GM19455 (cell line): ENCODE measurements around the gene RPRML.

ENCODE experiments used
- ATAC-seq: cut with Tn5 transposase; IDR thresholded peaks from one replicate; pipeline ENCODE4 v1.9.1; 2021; ENCODE audit not compliant: unreplicated experiment

The RPRML gene

DNA sequence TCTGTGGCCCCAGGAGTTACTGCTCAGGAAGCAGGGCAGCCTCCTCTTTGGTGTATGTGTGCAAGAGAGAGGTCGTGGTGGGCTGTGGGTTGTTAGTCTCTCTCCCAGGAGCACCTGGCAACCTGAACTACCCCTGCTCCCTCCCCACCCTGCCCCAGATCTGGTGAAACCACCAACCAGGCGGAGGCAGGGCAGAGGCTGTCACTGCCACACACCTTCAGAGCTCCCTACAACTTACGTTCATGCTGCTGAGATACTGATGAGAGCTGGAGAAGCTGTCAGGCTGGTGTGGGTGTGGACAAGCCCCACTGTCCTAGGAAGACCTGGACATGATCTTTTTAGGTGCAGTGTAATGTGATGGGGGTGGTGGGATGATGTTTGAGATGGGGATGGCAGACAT, 31.8 kb downstream of the RPRML start:
- no peak for ATAC-seq

DNA sequence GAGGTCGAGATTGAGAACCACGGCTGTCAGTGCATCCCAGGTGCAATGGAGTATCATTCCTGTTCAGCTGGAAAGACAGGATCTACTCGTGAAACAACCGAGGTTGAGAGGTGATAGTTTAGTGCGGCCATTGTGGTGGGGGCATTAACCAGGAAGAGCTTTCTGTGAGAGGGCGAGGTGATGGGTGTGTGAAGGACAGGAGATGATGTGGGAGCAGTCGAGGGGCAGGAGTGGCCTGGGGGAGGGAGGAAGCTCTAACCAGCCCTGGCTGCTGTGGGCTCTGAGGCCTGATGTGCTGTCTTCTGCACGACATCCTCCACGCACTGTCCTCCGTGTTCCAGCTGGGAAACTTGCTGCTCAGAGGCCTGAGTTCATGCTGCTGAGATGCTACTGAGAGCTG, 34.1 kb downstream of the RPRML start:
- ATAC-seq, result no peak

DNA sequence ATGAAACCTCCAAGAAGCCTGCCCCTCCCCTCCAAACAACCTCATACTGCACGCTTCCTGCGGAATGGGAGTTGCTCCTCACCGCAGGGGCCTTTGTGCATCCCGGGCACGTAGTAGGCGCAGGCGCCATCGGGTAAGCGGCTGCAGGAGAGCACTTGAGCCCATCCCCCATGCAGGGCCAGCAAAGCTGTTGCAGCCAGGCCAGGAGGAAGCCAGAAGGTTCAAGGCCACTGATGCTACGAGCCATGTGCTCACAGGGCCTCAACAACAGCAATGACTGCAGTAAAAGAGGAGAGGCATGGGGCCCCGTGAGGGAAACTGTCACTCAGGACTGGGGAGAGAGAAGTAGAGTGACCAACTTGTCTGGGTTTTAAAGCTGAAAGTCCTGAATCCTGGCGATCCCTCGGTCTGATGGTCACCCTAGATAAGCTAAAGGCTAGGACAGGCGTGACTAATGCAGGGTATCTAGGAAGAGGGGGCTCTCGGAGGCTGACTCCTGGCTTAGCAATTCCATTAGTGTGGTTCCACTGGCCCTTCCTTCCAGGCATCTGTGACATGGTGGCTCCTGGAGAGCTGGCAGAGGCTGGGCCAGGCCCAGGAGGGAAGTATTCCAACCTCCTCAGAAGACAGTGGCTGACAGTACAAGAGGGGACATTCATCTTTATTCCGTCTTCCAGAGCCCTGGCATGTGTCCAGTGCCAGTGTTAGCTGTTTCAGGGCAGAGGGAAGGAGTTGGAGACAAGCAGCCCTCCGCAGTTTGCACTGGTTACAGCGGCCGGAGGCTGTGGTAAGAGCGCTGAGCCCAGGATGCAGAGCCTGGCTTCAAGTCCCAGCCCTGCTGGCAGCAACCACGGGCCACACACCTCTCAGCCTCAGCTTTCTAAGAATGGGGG, 35.3 kb downstream of the RPRML start:
- no peak for ATAC-seq

DNA sequence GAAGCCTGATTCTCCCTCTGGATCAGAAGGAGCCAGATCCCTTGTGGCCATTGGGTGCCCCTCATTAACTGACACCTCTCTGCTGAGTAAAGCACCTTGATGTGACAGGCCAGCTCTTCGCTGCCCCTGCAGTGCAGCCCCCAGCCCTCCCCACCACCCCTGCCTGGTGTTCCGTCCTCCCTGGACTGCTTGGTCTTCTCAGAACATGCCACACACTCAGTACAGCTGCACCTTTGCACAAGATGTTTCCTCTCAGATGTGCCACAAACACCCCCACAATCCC, 35.9 kb downstream of the RPRML start:
- ATAC-seq, result no peak

DNA sequence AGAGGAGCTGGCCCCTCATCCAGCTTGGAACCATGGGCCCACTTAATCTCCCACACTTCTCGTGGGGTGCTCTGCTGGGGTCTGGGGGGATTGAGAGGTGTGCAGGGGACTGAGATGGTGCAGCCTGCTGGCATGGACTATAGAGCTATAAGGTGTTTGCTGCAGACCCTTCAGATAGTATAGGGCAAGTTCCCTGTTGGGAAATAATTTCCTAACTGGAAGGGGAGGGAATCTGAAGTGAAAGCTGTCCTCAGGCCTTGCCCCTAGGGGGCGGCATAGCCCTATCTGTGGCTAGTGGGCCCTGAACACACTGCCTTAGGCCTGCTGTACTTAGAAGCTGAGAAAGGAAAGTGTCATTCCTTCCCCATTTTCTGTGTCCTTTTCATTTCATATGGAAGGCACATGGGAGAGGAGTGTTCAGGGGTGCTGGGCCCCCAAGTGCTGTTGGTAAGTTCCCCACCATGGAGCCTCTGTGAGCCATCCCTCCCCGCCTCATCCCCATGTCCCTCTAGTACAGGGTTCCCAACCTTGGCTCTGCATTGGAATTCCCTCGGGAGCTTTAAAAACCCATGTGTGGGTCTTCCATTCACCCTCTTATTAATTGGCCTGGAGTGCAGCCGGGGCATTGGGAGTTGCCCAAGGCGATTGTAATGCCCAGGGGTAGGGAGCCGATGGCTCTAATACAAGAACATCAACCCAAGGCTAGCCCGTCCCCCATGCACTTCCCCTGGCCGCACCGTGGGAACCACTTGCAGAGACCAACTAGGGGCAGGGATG, 36.4 kb downstream of the RPRML start:
- no peak for ATAC-seq

DNA sequence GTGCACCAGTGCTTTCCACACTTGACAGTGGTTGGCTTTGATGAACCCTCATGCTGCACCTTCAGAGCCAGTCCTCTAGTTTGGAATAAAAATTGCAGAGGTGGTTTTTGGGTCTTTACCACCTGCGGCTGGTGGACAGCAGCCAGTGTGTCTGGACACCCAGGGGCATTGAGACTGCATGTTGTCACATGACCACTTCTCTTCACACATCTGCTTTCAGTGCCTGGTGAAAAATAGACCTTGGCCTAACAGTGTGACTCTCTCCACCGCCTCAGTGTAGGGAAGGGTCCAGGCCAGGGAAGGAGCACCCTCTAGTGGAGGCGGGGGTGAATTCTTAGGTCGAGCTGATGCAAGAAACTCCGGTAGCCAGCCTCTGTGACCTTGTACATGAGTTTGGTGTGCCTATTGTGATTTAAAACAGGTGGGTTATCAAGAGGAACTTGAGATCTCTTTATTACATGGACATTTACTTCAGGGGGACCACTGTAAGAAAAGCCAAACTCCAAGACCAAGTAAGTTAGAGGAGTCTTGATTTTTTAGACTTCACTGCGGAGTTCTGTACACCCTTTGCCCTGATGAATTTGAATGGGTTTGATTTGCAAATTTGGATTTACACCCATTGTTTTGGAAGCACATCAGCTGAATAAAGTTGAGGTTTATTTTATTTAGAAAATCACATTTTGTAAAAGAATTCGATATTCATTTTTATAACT, 38.2 kb downstream of the RPRML start:
- ATAC-seq, result no peak

DNA sequence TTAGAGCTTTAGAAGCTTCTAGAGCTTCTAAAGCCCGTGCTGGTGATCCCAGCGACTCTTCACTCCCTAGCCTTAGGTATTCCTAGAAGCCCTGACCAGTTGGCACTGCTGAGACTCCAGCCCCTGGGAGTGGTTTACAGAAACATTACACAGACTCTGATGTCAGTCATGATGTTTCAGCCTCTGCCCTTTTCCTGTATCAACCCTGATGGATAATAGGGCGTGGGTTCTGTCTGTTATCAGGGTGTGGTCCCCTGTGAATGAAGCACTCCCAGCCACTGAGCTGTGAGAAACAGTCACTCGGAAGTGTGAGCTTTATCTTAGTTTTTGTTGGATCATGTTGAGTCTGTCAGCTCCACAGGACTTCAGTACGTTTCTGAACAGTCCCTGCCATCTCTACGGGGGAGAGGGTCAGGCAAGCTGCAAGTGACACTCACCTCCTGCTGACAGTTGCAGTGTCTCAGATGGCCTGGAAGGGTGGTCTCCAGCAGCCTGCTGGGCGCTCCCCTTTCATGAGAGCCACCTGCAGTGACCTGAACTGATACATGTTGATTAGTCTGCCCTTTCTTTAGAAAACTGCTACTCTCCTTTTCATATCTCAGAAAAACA, 43.3 kb downstream of the RPRML start:
- ATAC-seq, result no peak

DNA sequence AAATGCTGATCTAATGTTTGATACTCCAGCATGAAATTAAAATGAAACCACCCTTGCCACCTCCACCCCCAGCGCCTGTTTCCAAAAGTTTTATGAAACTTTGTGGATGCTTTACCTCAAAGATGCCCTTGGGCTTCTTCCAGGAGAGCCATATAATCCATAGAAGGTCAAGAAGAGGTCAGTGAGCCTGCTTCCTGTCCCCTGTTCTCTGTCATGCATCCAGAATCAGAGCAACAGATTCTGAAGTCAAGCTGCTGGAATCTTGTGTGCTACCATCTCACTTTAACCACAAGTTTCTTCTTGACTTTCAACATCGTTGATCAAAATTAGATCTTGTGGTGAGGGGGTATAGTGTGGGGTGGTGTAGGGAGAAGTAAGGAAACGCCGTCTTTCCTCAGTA, 47.5 kb downstream of the RPRML start:
- ATAC-seq, result no peak

DNA sequence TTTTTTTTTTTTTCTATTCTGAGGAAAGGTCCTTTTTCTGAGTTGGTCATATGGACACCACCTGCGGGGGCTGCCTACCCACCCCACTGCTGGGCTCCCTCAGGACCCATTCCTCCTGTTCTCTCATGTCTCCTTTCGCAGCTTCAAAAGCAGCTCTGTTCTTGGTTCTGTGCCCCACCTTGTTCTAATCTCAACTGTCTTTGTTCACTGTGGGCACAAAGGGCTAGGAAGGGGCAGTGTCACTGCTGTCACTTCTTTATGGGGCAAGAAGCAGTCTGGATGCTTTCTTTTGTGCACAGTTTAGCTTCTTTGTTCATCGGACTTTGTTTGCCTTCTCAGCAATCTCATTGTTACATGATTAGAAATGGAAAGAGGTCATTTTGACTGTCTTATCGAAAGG, 49.0 kb downstream of the RPRML start:
- ATAC-seq, result no peak

DNA sequence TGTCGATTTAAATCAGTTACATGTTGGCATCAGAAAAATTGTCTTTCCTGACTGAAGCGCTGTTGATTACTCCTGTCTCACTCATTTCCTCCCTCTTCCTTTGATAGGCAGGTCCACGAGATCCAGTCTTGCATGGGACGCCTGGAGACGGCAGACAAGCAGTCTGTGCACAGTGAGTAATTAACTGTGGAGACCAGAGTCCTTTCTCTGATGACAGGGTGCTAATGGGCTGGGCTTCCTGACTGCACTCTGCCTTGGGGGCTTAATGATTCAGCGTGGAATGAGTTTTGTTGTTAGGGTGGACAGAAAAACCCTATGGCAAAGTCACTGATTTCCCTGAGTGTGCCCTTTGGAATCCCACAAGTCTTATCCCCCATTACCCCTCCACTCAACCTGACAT, 49.6 kb downstream of the RPRML start:
- ATAC-seq, result no peak

DNA sequence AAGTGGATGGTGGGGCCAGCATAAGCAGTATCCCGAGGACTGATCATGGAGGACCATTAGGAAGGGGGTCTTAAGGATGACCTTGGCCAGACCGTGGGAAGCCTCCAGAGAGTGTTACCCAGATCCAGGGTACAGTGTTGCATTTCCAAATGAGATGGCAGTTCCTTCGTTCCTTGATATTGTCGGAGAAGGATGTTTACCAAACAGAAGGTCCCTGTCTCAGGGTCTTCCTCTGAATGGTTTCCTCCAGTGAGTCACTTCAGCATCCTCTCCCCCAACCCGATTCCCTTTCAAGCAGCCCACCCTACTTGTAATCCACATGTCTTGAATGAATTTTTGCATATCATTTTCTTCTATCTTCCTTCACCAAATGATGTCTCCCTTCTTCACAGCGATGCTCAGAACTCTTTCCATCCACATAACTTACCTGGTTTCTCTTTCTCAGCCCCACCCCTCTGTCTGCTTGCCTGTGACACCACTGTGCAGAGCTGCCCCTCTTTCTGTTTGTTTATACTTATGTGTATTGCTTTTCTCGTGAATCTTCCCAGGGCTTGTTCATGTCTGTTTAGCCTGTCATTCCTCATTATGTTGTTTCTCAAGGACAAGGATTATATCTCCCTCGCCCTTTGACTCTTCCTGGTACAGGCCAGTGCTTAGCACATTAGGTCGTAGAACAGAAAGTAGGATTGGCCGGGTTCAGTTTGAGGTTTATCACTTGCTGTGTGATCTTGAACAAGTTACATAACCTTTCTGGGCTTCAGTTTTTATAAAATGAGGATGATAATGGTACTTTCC, 50.4 kb downstream of the RPRML start:
- no peak for ATAC-seq
